Activated T-cell treated with anti-CD3 and anti-CD28 coated beads for 48 hours (primary cell): Measurements from ENCODE around the gene ULK4.
A peak's percentile ranks its signal among the peaks of the same experiment; 100 is the strongest.
"Not testable (repeated sequence)": the region's sequence is repeated elsewhere in the genome, so short reads cannot be mapped to it uniquely, and the experiment has no call there.

Source experiments
- DNase-seq: peaks from one replicate; pipeline ENCODE4 v3.0.0-alpha.2; 2020; ENCODE audit warnings: low read depth

ULK4 gene

DNA sequence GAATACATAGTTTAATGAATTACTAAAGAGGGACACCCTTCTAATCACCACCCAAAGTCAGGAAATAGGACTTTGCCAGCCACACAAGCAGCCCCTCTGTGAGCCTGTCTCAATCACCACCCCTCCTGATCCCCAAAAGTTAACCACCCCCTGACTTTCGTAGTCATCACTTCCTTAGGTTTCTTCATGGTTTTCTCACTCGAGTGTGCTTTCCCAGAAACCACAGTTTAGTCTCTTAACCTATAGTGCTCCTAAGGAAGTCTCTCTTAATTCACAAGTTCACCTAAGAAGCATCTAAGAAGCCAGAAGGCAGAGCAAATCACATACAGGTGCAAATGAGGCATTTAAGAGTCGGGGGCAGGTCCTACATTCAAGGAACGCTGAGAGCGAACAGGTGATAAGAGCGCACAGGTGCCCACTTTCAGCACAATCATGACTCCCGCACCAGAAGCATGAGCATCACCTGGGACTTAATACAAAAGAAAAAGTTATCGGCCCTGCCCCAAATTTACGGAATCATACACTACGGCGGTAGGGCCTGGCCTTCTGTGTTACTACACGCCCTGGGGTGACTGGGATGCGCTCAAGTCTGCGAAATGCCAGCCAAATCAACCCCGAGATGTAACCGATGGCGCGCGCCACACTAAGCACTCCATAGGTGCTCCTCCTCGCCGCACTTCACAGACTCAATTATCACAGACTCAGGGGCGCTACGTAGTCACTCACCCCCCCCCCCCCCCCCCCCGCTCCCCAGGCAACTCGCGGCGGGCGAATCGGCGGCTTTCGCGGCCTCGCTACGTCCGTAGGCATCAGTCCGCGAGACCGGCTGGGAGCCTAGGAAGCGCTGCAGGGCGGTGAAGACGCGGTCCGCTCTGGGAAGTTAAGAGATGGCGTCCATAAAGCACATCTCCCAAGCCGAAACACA is 815 bp downstream of the ULK4 start:
- DNase-seq = peak; percentile 35

DNA sequence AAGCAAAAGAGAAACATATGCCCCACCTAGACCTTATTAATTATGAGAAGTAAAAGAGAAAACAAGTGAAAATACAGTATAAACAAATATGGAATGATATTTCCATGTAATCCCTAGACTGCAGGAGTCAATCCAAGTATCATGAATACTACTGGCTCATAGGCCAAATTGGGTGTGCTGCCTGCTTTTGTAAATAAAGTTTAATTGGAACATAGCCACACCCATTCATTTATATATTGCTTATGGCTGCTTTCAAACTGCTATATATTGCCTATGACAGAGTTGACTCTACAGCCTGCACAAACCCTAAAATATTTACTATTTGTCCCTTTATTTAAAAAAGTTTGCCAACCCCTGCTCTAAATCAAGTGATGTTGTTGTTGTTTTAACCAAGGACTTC is 5.3 kb downstream of the ULK4 start:
- no peak for DNase-seq

DNA sequence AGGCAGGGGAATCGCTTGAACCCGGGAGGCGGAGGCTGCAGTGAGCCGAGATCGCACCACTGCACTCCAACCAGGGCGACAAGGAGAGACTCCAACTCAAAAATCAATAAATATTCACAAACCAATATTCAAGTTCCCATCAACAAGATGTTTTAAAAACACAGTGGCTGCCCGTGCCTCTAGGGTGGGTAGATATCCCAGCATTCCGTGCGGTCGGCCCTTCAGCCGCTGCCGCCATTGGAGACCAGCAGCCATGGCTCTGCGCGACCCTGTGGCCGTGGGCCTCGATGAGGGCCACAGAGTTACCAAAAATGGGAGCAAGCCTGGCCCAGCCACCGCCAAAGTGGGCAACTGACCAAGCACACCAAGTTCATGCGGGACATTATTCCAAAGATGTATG is 6.7 kb downstream of the ULK4 start:
- no peak for DNase-seq

DNA sequence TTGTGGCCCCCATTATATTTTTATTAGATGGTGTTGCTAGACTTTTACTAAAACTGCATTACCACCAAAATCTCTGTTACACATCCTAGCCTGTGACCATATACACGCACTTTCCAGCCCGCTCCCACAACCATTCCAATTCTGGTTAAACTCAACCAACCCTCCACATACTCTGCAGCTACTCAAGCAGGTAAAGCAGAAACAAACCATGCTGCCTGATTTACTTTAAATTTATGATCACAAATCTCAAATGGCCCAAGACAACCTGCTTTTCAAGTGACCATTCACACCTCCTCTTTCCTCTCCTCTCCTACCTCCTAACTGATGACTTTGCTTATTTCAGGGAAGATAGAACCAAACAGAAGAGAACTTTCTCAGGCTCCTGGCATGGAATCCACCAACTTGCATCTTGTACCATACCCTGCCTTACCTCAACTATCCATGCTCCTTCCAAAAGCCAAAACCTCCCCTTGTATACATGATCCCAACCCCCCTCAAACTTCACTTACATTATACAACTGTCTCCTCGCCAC is 18.5 kb downstream of the ULK4 start:
- DNase-seq = no peak

DNA sequence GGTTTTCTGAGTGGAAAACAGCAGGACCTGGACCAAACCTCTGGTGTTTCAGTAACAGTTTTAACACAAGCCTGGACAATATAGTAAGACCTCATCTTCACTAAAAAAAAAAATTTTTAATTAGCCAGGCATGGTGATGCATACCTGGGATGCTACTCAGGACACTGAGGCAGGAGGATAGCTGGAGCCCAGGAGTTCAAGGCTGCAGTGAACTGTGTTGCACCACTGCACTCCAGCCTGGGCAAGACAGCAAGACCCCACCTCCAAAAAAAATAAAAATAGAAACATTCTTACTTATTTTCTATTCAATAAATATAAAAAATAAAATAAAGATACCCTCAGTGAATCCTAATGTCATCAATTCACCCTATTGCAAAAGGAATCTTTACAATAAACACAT is 21.5 kb downstream of the ULK4 start:
- DNase-seq = no peak

DNA sequence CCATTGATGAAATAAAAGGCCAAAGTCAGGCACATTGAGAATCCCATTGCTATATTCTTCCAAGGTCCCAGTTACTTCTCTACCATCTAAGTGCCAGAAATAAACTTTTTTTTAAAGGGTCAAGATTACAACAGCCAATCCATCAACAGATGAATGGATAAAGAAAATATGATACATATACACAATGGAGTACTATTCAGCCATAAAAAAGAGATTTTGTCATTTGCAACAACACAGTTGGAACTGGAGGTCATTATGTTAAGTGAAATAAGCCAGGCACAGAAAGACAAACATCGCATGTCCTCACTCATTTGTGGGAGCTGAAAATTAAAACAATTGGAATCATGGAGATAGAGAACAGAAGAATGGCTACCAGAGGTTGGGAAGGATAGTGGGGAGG is 25.5 kb downstream of the ULK4 start:
- DNase-seq = no peak

DNA sequence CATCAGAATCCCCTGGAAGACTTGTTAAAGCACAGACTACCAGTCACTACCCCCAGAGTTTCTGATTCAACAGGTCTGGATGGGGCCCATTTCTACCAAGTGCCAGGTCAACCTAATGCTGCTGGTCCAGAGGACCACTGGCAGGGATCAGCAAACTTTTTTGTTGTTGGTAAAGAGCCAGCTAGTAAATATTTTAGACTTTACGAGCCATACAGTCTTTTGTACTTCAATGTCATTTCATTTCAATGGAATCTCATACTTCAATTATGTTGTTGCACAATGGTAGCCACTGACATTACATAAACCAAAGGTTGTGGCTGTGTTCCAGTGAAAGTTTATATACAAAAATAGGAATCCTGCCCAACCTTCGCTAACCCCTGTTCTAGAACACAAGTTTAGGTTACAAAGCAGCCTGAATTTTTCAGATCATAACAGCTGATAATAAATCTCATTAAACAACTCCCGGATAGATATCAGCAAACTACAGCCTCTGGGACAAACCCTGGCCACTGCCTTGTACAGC is 28.7 kb downstream of the ULK4 start:
- no peak for DNase-seq

DNA sequence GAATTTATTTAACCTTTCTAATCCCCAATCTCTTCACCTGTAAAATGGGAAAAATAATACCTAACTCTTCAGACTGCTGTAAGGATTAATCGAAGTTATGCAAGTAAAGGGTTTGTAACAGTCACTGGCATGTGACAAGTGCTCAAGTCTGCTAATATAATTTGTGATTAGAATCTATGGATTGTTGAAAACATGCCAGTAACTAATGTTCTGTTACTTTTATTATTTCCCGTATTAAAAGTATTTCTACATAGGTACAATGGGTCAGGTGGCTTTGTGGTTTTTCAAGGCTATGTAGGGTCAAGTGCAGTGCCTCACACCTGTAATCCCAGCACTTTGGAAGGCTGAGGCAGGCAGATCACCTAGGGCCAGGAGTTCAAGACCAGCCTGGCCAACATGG is 29.4 kb downstream of the ULK4 start:
- DNase-seq = no peak

DNA sequence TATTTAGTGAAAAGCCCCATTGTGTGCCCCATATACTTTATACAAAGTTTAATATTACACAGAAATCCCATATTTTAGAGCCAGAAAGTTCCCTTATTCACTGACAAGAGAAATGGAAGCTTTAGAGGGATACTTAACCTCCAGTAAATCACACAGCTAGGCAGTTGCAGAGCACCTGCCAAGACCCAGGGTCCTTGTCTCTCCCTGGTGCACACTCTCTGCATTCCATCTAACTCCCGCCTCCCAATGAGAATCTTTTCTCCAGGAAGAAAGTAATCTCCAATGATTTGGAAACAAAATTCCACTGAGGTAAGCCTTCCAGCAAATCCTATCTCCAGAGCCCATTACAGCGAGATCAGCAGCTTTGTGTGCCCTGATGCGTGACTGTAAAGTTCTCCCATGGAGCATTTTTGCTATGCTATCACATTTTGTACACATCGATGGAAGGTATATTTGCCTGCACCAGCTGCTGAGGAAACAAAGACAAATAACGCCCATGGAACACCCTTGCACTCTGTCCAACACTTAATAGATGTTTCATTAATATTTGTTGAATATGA is 41.4 kb downstream of the ULK4 start:
- no peak for DNase-seq

DNA sequence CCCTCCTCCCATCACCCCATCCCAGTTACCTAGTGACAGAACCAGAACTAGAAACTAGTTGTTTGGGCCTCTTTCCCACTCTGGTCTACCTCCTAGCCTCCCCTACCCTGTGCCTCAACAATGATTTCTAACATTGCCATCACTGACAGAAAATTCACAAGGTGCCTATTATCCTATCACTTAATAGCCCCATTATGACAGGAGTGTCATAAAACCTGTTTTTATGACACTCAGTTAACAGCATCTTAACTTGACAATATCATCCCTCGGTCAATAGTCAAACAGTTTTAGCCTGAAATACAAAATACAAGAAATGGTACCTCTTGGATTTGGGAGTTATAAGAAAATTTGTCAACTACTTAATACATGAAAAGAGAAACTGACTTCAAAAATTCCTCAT is 46.5 kb downstream of the ULK4 start:
- no peak for DNase-seq

DNA sequence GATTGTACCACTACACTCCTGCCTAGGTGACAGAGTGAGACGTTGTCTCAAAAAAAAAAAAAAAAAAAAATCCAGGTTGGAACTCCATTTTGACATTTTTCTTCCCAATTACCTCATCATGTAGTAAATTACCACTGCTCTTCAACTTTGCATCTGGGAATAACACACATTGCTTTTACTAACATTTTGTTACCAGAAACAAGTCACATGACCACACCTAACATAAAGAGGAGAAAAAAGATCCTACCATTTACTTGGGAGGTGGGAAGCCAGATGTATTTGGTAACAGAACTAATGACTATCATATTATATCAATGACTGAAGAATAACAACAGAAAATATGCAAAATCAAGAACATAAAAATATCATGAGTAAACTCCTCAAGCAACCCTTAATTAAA is 49.6 kb downstream of the ULK4 start:
- no peak for DNase-seq

DNA sequence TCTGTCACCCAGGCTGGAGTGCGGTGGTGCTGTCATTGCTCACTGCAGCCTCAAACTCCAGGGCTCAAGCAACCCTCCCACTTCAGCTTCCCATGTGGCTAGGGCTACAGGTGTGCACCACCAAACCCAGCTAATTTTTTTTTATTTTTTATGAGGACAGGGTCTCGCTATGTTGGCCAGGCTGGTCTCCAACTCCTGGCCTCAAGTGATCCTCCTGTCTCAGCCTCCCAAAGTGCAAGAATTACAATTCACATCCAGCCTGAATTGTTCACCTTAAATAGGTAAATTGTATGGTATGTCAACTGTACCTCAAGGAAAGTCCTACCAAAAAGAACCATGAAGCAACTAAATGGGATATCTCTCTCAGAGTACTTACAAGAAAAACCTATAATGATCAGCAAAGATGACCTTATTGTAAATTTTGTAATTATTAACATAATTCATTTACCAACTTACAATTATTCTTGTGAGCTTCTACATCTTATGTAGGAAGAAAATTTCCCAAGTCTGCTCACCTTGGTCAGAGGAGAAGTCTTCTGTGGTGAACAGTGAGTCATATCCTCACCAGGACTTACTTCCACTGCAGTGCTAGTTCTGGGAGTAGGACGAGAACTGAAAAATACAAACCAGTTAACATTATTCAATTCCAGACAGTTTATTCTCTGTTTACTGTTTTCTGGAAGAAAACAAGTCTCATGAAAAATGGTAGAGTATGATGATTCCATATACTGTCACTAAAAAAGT is 54.4 kb downstream of the ULK4 start:
- DNase-seq = no peak

DNA sequence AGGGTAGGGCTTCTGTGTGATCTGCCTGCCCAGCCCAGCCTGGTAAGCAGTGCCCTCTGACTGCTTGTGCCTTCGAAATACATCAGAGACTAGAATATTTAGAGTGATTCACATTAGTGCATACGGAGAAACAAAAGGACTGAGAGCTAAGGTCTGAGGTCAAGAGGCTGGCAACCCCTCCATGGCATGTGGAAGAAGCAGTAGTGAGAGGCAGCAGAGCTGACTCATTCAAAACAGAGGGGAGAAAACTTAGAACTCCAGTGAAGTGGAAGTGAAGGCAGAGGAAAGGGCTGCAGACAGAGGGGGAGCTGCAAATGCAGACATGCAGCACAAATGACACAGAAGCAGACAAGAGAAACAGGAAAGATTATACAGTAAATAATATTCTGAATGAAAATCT is 61.6 kb downstream of the ULK4 start:
- no peak for DNase-seq

DNA sequence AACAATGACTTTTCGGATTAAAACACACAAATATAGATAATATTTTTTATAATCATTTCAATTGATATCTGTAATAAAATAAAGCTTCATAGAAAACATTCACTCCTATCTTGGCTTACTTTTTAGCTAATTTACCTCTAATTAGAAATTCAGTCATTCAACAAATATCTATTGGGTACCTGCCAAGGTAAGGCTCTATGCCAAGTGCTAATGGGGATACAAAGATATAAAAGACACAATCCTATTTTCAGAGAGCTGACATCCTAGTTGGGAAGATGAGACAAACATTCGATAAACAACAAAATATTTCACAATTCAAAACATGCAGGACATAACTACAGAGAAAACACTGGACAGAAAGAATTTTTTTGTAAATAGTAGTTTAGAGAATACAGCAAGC is 63.3 kb downstream of the ULK4 start:
- no peak for DNase-seq

DNA sequence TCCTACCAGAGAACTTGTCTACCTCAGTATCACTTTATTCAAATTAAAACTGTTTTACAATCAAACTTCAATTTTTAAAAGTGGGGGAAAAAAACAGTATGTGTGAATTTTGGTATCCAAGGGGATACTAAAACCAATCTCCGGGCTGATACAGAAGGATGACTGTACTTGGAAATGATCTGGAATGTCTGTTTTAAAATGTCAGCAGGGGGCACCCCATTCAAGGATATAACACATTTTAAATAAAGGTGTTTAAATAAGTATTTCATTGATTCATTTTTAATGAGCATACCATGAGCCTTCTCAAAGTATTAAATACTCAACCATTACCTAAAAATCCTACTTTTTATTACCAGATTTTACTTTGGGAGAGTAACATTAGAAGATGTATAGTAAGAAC is 67.9 kb downstream of the ULK4 start:
- no peak for DNase-seq

DNA sequence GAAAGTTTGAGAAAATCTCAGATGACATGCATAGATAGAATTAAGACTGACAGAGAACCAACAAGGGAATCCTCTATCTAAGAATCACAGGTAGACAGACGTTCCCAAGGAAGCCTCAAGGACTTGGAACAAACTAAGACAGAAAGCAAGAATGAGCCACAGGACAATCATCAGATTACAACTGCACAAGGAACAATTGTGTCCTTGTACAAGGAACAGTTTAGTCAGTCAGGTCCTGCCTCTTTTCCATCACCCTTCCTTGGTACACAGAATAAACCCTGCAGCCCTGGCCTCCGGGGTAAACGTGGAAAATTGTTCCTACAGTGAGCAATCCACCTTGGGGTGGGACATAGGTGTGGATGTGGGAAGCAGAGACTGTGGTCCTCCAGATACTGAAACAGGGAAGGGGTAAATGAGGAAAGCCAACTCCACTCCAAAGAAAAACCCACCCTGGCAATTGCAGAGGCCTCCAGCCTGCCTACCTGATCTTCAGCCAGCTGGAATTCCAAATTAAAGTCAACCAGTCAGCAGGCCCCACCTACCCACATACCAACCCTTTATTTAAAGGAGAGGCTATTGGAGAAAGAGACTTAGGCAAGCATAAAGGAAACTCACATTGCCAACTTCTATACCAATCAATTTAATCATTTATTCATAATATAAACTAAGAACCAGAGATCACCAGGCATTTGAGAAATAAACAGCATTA is 73.4 kb downstream of the ULK4 start:
- no peak for DNase-seq

DNA sequence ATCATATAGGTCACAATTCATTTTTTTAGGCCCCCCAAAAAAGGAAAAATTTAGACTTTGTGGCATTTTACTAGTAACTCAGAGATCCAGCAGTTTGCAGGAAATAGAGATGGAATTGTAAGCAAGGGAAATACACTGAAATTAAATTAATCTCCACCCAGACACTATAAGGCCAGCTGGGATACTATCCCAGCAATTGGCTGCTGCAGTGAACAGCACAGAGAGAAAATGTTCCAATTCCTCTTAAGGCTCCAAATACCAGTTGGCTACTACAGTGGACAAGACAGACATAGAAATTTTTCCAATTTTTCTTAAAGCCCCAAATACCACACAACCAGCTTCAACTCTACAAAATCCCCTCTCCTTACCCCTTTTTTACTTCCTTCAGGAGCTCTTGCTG is 78.9 kb downstream of the ULK4 start:
- DNase-seq = no peak

DNA sequence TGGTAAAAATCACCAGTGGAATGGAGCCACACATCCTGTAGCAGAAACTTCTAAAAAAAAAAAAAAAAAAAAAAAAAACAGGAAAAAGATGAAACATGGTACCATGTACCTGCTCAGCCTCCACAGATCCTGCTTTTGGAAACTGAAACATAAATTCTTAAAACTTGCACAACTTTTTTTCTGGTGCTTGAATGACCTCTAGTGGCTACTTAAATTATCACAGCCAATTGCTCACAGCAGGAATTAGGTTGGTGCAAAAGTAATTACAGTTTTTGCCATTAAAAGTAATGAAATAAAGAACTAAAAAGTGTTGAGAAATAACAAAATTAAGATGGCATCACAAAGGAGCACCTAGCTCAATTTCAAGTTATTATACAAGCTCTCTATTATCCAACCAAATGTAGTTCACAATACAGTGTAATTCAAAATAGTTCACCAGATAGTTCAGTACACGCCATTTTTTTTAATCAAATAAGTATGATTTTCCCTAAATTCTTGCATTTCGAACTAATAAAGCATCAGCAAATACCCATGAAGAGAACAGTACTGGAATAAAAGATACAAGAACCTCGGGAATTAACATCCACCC is 80.6 kb downstream of the ULK4 start:
- DNase-seq = no peak

DNA sequence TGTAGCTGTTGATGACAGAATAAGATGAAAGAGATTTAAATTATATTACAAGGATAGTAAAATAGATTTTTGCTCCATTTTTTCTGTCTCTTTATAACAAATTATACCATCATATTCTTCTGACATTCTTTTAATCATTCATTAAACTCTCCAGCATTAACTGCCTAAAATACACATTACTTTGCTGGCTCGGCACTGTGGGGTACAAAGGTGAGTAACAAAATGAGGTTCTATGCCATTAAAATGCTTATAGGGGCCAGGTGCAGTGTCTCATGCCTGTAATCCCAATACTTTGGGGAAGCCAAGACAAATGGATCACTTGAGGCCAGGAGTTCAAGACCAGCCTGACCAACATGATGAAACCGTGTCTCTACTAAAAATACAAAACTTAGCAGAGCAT is 81.5 kb downstream of the ULK4 start:
- no peak for DNase-seq

DNA sequence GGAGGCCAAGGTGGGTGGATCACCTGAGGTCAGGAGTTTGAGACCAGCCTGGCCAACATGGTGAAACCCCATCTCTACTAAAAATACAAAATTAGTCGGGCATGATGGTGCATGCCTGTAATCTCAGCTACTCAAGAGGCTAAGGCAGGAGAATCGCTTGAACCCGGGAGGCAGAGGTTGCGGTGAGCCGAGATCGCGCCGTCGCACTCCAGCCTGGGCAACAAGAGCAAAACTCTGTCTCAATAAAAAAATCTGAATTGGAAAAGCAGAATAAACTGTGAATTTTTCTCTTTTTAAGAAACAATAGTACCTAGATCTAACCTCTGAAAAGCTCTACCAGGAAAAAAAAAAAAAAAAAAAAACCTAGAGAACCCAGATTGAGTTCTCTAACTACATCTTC is 84.2 kb downstream of the ULK4 start:
- DNase-seq = not testable (repeated sequence)

DNA sequence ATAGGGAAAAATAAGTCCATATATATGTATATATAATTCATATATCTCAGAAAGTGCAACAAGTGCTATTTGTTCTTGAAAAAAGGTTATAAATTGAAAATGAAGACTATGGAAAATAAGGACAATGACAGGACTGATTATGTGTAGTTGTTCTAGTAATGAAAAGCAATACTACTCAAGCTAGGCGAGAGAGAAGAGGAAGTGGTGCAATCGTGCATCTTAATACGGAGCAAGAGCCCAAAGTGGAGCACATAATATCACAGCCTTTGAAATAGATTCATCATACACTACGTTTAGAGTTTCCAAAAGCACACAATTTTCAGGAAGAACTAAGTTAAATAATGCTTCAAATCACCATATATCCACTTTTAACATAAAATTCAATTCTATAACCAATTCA is 87.9 kb downstream of the ULK4 start:
- no peak for DNase-seq

DNA sequence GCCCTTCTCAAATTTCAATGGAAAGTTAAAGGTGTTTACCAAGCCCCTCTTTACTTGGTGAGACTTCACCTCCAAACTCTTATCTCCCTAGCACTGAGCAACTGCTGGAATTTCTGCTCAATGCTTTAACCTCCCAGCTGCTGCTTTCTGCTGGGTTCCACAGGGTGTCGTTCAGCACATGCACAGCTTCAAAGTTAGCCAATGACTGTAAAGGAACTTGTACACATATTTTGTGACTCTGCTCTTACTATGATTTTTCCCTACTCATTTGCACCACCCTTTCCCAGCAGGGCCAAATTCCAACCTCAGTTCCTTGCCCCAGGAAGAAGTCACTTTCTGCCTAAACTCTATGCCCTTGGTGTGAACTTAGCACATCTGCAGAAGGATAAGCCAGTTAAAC is 89.7 kb downstream of the ULK4 start:
- DNase-seq = no peak
